ENCODE measurements around the gene FNBP1.

DNA sequence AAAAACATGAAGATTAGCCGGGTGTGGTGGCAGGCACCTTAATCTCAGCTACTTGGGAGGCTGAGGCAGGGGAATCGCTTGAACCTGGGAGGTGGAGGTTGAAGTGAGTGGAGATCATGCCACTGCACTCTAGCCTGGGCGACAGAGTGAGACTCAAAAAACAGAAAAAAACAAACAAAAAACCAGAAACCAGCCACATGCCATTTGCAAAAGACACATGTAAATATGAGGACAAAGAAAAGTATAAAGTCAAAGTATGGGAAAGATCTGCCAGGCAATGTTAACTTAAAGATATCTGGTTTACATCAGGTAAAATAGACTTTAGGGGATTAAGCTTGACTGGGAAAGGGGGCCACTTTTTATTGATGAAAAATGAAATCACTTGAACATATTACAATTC lies 90.7 kb downstream of the FNBP1 start:
- TF ChIP-seq, protein P1, sequence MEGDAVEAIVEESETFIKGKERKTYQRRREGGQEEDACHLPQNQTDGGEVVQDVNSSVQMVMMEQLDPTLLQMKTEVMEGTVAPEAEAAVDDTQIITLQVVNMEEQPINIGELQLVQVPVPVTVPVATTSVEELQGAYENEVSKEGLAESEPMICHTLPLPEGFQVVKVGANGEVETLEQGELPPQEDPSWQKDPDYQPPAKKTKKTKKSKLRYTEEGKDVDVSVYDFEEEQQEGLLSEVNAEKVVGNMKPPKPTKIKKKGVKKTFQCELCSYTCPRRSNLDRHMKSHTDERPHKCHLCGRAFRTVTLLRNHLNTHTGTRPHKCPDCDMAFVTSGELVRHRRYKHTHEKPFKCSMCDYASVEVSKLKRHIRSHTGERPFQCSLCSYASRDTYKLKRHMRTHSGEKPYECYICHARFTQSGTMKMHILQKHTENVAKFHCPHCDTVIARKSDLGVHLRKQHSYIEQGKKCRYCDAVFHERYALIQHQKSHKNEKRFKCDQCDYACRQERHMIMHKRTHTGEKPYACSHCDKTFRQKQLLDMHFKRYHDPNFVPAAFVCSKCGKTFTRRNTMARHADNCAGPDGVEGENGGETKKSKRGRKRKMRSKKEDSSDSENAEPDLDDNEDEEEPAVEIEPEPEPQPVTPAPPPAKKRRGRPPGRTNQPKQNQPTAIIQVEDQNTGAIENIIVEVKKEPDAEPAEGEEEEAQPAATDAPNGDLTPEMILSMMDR (IDR thresholded peaks at IDR 0.05), result no peak
- no peak for TF ChIP-seq POLR2A (IDR thresholded peaks at IDR 0.05)
